ENCODE data around the gene CBLN1.
"Not testable (repeated sequence)": the region's sequence is repeated elsewhere in the genome, so short reads cannot be mapped to it uniquely, and the experiment has no call there.

CBLN1 gene

DNA sequence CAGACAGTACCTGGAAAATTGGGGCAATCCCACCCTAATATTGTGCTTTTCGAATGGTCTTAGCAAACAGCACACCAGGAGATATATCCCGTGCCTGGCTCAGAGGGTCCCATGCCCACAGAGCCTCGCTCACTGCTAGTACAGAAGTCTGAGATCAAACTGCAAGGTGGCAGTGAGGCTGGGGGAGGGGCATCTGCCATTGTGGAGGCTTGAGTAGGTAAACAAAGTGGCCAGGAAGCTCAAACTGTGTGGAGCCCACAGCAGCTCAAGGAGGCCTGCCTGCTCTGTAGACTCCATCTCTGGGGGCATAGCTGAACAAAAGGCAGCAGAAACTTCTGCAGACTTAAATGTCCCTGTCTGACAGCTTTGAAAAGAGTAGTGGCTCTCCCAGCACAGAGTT is 53.3 kb downstream of the CBLN1 start:
- H3K27ac ChIP-seq, H3K4me3 ChIP-seq: not testable (repeated sequence)

Data from skin epidermis (tissue), 12 donors.